PC-3 (cell line): ENCODE measurements around the gene IFI6. TPM values are rescaled to one million over a fixed set of nuclear protein-coding genes. Genes with fewer than 3 reads are reported as not detected.

Source experiments
- ATAC-seq: fragments of 200-7000 bp; cut with Tn5 transposase; 2 replicates; pipeline ENCODE4 v1.9.1; 2020; ENCODE audit warnings: mild to moderate bottlenecking, moderate library complexity
- BruUV-seq: library from RNA; stranded (reverse); fragments of 400-500 nt; replicated peaks from 2 replicates; lab custom pipeline; 2021; lab: Mats Ljungman, UMichigan
- CTCF ChIA-PET: fragments of 300-600 bp; sonication (Branson Sonifier 250); formaldehyde crosslinking; loops from one replicate; lab custom pipeline; 2022; ENCODE audit warnings: antibody characterized with exemption; lab: Charles Lee
- POLR2A ChIA-PET: fragments of 300-600 bp; sonication (Branson Sonifier 250); formaldehyde crosslinking; loops from one replicate; lab custom pipeline; 2022; ENCODE audit warnings: antibody characterized with exemption; ENCODE audit not compliant: unreplicated experiment; lab: Charles Lee
- DNase-seq: peaks from one replicate; pipeline ENCODE4 v3.0.0-alpha.2; 2015
- H2AFZ ChIP-seq: fragments of 300-600 bp; sonication (generic); 2 replicates; pipeline ENCODE4 v1.6.0; 2016; ENCODE audit warnings: antibody characterized with exemption, low read length
- H3F3A ChIP-seq: fragments of 300-600 bp; sonication (generic); one replicate; pipeline ENCODE4 v1.6.0; 2017; ENCODE audit warnings: antibody characterized with exemption, low read length, control low read depth, mild to moderate bottlenecking; ENCODE audit not compliant: unreplicated experiment
- H3K27ac ChIP-seq: fragments of 300-600 bp; sonication (generic); 2 replicates; pipeline ENCODE4 v1.5.1; 2016; ENCODE audit warnings: mild to moderate bottlenecking, low read length
- H3K27me3 ChIP-seq: fragments of 300-600 bp; sonication (generic); 2 replicates; pipeline ENCODE4 v1.6.1; 2016; ENCODE audit warnings: low read length, mixed read lengths
- H3K36me3 ChIP-seq: fragments of 300-600 bp; sonication (generic); 2 replicates; pipeline ENCODE4 v1.6.1; 2016; ENCODE audit warnings: low read depth, mixed run types, low read length, mixed read lengths
- H3K4me1 ChIP-seq: fragments of 300-600 bp; sonication (generic); 2 replicates; pipeline ENCODE4 v1.5.1; 2016; ENCODE audit warnings: low read length; ENCODE audit not compliant: insufficient read depth
- H3K4me2 ChIP-seq: fragments of 300-600 bp; sonication (generic); 2 replicates; pipeline ENCODE4 v1.6.0; 2016; ENCODE audit warnings: low read length
- H3K4me3 ChIP-seq: fragments of 300-600 bp; sonication (generic); 2 replicates; pipeline ENCODE4 v1.5.1; 2016; ENCODE audit warnings: mild to moderate bottlenecking, low read length, mixed read lengths
- H3K79me2 ChIP-seq: fragments of 300-600 bp; sonication (generic); 2 replicates; pipeline ENCODE4 v1.6.1; 2017; ENCODE audit warnings: low read length, mixed read lengths
- H3K9ac ChIP-seq: fragments of 300-600 bp; sonication (generic); 2 replicates; pipeline ENCODE4 v1.6.0; 2016; ENCODE audit warnings: mild to moderate bottlenecking, low read length
- H3K9me2 ChIP-seq: fragments of 300-600 bp; sonication (generic); replicated peaks from 2 replicates; pipeline ENCODE4 v1.6.1; 2016; ENCODE audit warnings: mixed run types, low read length, mixed read lengths
- H3K9me3 ChIP-seq: fragments of 300-600 bp; sonication (generic); 2 replicates; pipeline ENCODE4 v1.6.1; 2016; ENCODE audit warnings: low read length, mixed read lengths
- H4K20me1 ChIP-seq: fragments of 300-600 bp; sonication (generic); 2 replicates; pipeline ENCODE4 v1.6.1; 2016; ENCODE audit warnings: low read length, mixed read lengths
- EZH2 ChIP-seq: fragments of 300-600 bp; sonication (generic); IDR thresholded peaks from one replicate; pipeline ENCODE4 v1.6.1; 2017; ENCODE audit warnings: antibody characterized with exemption, mild to moderate bottlenecking, low read length; ENCODE audit not compliant: unreplicated experiment
- EZH2phosphoT487 ChIP-seq: fragments of 300-600 bp; sonication (generic); IDR thresholded peaks from 2 replicates; pipeline ENCODE4 v1.6.1; 2018; ENCODE audit warnings: mild to moderate bottlenecking, antibody characterized with exemption, low read length, borderline replicate concordance
- intact Hi-C: fragments of 100-400 bp; cut with micrococcal nuclease; formaldehyde crosslinking; loops from 2 replicates; pipeline ENCODE4 v1.9.0; 2023
- total RNA-seq: library from RNA; depleted of rRNA; stranded (reverse); fragments of >200 nt; gene quantifications from 2 replicates; pipeline ENCODE4 v1.2.3, GENCODE V29; 2014
- TF ChIP-seq, protein P1 (sequence below): fragments of 300-600 bp; sonication (generic); conservative IDR thresholded peaks from 2 replicates; pipeline ENCODE4 v1.5.1; 2017; ENCODE audit warnings: antibody characterized with exemption, low read depth, mild to moderate bottlenecking, low read length

IFI6 gene
- total RNA-seq, 1 experiment from 2014 or later = 16.5 TPM

DNA sequence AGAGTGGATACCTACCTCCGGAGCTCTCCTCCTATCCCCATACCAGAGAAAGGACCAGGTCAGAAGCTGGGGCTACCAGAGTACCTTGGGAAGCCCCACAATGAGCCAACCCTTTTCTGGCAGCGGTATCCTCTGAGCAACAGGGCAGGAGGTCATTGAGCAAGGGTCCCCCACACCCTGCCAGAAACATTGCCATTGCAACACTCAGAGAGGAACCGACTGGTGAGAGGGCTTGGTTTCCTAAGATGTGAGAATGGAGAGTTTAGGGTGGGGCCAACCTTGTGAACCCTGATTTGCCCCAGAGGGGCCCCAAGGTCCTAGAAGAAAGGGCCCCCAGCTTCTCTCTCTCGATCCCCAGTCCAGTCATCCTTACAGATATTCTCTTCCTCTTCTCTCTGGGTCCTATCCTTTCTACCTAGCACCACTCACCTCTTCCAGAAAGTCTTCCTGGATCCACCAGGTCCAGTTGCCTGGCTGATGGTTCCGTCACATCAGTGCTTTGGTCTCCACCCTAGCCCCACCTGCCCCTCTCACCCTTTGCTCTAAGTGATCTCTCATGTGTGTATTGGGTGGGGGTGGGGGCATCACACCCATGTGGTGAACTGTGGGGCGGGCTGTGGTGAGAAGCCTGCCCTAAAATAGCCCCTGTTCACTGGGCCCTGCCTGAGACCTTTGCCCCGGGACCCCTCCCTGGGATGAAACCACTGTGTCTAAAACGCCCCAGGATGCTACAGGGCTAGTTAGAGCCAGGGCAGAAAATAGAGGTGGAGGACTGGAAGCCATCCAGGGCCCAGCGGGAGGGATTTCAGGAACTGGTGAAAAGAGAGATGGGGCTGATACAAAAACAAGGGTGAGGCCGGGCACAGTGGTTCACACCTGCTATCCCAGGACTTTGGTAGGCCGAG lies 45.7 kb downstream of the IFI6 start:
- H2AFZ ChIP-seq = no peak overlapping the region
- no peak overlapping the region for H3K9ac ChIP-seq
- no peaks in the 10 kb centered on the region for H3K27me3 ChIP-seq
- H3K9me2 ChIP-seq = no peaks in the 10 kb centered on the region
- ChIA-PET CTCF (no interaction called here), POLR2A (no interaction called here)
- no peaks in the 10 kb centered on the region for H3K36me3 ChIP-seq
- H3K27ac ChIP-seq = no peak overlapping the region
- H3K4me1 ChIP-seq = no peaks in the 10 kb centered on the region; the same call in 1 of the 2 replicates
- intact Hi-C loops = no loop called here
- no peak overlapping the region for H3K4me2 ChIP-seq
- no peaks in the 10 kb centered on the region for H3K79me2 ChIP-seq
- no peaks in the 10 kb centered on the region for H4K20me1 ChIP-seq
- TF ChIP-seq EZH2 = no peak
- TF ChIP-seq EZH2phosphoT487 = no peak
- TF ChIP-seq, protein P1, sequence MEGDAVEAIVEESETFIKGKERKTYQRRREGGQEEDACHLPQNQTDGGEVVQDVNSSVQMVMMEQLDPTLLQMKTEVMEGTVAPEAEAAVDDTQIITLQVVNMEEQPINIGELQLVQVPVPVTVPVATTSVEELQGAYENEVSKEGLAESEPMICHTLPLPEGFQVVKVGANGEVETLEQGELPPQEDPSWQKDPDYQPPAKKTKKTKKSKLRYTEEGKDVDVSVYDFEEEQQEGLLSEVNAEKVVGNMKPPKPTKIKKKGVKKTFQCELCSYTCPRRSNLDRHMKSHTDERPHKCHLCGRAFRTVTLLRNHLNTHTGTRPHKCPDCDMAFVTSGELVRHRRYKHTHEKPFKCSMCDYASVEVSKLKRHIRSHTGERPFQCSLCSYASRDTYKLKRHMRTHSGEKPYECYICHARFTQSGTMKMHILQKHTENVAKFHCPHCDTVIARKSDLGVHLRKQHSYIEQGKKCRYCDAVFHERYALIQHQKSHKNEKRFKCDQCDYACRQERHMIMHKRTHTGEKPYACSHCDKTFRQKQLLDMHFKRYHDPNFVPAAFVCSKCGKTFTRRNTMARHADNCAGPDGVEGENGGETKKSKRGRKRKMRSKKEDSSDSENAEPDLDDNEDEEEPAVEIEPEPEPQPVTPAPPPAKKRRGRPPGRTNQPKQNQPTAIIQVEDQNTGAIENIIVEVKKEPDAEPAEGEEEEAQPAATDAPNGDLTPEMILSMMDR = no peak
- H3F3A ChIP-seq = no peaks in the 10 kb centered on the region
- no TSS peak for BruUV-seq
- no peak overlapping the region for H3K4me3 ChIP-seq
- no peaks in the 10 kb centered on the region for H3K9me3 ChIP-seq
- ATAC-seq = no peak
- DNase-seq = no peak

DNA sequence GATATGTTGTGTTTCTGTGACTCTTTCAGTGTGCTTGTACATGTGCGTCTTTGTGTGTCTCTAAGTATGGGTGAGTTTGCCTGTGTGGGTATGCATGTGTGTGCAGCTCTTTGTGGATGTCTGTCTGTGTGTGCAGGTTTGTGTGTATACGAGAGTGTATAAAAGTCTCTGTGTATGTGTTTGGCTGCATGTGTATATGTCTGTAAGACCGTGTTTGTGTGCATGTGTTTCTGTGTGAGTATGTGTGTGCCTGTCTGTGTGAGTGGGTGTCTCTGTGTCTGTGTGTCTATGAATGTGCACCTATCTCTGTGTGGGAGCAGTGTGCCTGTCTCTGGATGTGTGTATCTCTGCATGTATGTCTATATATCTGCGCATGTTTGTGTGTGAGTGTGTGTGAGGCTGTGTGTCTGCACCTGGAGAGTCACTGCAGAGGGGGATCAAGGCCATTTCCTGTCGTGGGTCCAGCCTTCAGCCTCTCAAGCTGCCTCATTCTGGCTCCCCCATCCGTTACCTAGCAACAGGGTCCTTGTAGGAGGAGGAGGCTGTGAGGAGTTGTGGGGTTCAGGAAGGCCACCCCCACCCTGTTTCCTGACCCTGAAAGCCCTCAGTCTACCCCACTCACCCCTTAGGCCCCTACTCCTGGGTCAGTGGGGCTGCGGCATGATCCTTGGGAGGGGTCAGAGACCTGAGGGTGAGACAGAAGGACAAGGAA lies 47.4 kb downstream of the IFI6 start:
- no peaks in the 10 kb centered on the region for H3K79me2 ChIP-seq
- DNase-seq = no peak
- BruUV-seq = no TSS peak
- H3K9ac ChIP-seq = no peak overlapping the region
- H2AFZ ChIP-seq = no peak overlapping the region
- no peaks in the 10 kb centered on the region for H3K27me3 ChIP-seq
- no peaks in the 10 kb centered on the region for H3K9me2 ChIP-seq
- H4K20me1 ChIP-seq = no peaks in the 10 kb centered on the region
- no peak for ATAC-seq
- ChIA-PET POLR2A (no interaction called here), CTCF (no interaction called here)
- H3K27ac ChIP-seq = no peak overlapping the region
- H3F3A ChIP-seq = no peaks in the 10 kb centered on the region
- no peaks in the 10 kb centered on the region for H3K9me3 ChIP-seq
- H3K36me3 ChIP-seq = no peaks in the 10 kb centered on the region
- H3K4me2 ChIP-seq = no peak overlapping the region
- intact Hi-C loops = no loop called here
- H3K4me3 ChIP-seq = no peak overlapping the region
- H3K4me1 ChIP-seq = no peaks in the 10 kb centered on the region; the same call in 1 of the 2 replicates
- TF ChIP-seq EZH2 (no peak), EZH2phosphoT487 (no peak)
- TF ChIP-seq, protein P1 = no peak
